ENCODE results near the gene PITPNM3.

The PITPNM3 gene

GRCh38 chr17:6470146-6470718, 86.1 kb downstream of the PITPNM3 start:
- TF ChIP-seq CTCF (IDR thresholded peaks at IDR 0.05; ENCODE audit: low read depth, low read length, missing control alignments): no peak
- Histone ChIP-seq H3K27ac (no peak overlapping the region), H3K36me3 (replicated peaks) (no peaks in the 10 kb centered on the region), H3K27me3 (replicated peaks) (no peaks in the 10 kb centered on the region), H3K4me3 (ENCODE audit: low read depth, low read length) (no peak overlapping the region)
- no peak for DNase-seq
- in situ Hi-C loops (cut with HindIII; ENCODE audit: low pct_ligation_motif_present, low sequenced_read_pairs): no loop called here

GRCh38 chr17:6468051-6468790, 88.1 kb downstream of the PITPNM3 start:
- H3K4me3 ChIP-seq (ENCODE audit: low read depth, low read length): no peak overlapping the region
- TF ChIP-seq CTCF (IDR thresholded peaks at IDR 0.05; ENCODE audit: low read depth, low read length, missing control alignments): no peak
- H3K27ac ChIP-seq: no peak overlapping the region
- no peaks in the 10 kb centered on the region for H3K36me3 ChIP-seq (replicated peaks)
- in situ Hi-C loops (cut with HindIII; ENCODE audit: low pct_ligation_motif_present, low sequenced_read_pairs): no loop called here
- H3K27me3 ChIP-seq (replicated peaks): no peaks in the 10 kb centered on the region
- DNase-seq: no peak

- H3K27me3 ChIP-seq (replicated peaks): no peaks in the 10 kb centered on the region
- in situ Hi-C loops (cut with HindIII; ENCODE audit: low pct_ligation_motif_present, low sequenced_read_pairs): no loop called here
These were observed 88.8 kb downstream of the PITPNM3 start for GRCh38 chr17:6467567-6467966.

GRCh38 chr17:6465206-6466003, 91.0 kb downstream of the PITPNM3 start:
- Histone ChIP-seq H3K36me3 (replicated peaks) (no peaks in the 10 kb centered on the region), H3K4me3 (ENCODE audit: low read depth, low read length) (no peak overlapping the region), H3K27me3 (replicated peaks) (no peaks in the 10 kb centered on the region), H3K27ac (no peak overlapping the region)
- no peak for DNase-seq
- TF ChIP-seq CTCF (IDR thresholded peaks at IDR 0.05; ENCODE audit: low read depth, low read length, missing control alignments): no peak
- in situ Hi-C loops (cut with HindIII; ENCODE audit: low pct_ligation_motif_present, low sequenced_read_pairs): no loop called here

More at GRCh38 chr17:6467567-6467966, 88.8 kb downstream of the PITPNM3 start:
- Histone ChIP-seq H3K36me3 (replicated peaks) (no peaks in the 10 kb centered on the region), H3K27ac (no peak overlapping the region), H3K4me3 (ENCODE audit: low read depth, low read length) (no peak overlapping the region)
- no peak for TF ChIP-seq CTCF (IDR thresholded peaks at IDR 0.05; ENCODE audit: low read depth, low read length, missing control alignments)
- DNase-seq: no peak

- no peak for TF ChIP-seq CTCF (IDR thresholded peaks at IDR 0.05; ENCODE audit: low read depth, low read length, missing control alignments)
- no peak overlapping the region for H3K4me3 ChIP-seq (ENCODE audit: low read depth, low read length)
- in situ Hi-C loops (cut with HindIII; ENCODE audit: low pct_ligation_motif_present, low sequenced_read_pairs): no loop called here
These were observed 91.8 kb downstream of the PITPNM3 start for GRCh38 chr17:6464446-6465041.

More at GRCh38 chr17:6464446-6465041, 91.8 kb downstream of the PITPNM3 start:
- H3K27me3 ChIP-seq (replicated peaks): no peaks in the 10 kb centered on the region
- no peak overlapping the region for H3K27ac ChIP-seq
- no peaks in the 10 kb centered on the region for H3K36me3 ChIP-seq (replicated peaks)
- DNase-seq: no peak
